Ovary (tissue), 9 donors: ENCODE data around the gene CMBL. TPM values are rescaled to one million over a fixed set of nuclear protein-coding genes. Genes with fewer than 3 reads are reported as not detected.
"Not testable (repeated sequence)": the region's sequence is repeated elsewhere in the genome, so short reads cannot be mapped to it uniquely, and the experiment has no call there.

Experiments
- DNase-seq, 5 donors: peaks; one replicate each; pipeline ENCODE4 v3.0.0-alpha.2; 2019 to 2020
- H3K27ac ChIP-seq, 2 donors: fragments of 200-600 bp; one replicate each; pipeline versions ENCODE4 v1.5.1 to v1.8.0; 2019 to 2022
- H3K27me3 ChIP-seq: fragments of 200-600 bp; one replicate; pipeline ENCODE4 v1.8.0; 2022
- H3K36me3 ChIP-seq: fragments of 200-600 bp; sonication (generic); one replicate; pipeline ENCODE4 v1.5.1; 2019
- H3K4me1 ChIP-seq: one replicate; pipeline ENCODE4 v1.8.1; 2013; ENCODE audit warnings: mild to moderate bottlenecking, moderate library complexity; ENCODE audit not compliant: insufficient read depth
- H3K4me3 ChIP-seq: fragments of 200-600 bp; sonication (generic); one replicate; pipeline ENCODE4 v1.5.1; 2017
- H3K9me3 ChIP-seq, 2 donors: fragments of 200-600 bp in 1 of 2; sonication (generic) in 1 of 2; one replicate each; pipeline versions ENCODE4 v1.5.1 to v1.8.1; 2013 to 2019; ENCODE audit warnings: mild to moderate bottlenecking in 1 of 2, moderate library complexity in 1 of 2
- EP300 ChIP-seq: sonication (generic); formaldehyde crosslinking; IDR thresholded peaks from one replicate; pipeline ENCODE4 v1.6.1; 2017; ENCODE audit warnings: antibody characterized with exemption
- POLR2A ChIP-seq: fragments of 450-650 bp; IDR thresholded peaks from one replicate; pipeline ENCODE4 v1.6.1; 2017; ENCODE audit warnings: antibody characterized with exemption, mild to moderate bottlenecking, moderate library complexity
- WGBS, 3 donors: extraction: QIAGEN DNeasy Blood & Tissue Kit in 1 of 3; methylation state at CpG; one replicate each; pipeline versions ENCODE4 v1.1.5 to v1.1.7; 2013 to 2017; 5-methylcytosine and 5-hydroxymethylcytosine counted together
- intact Hi-C, 4 donors: fragments of 100-400 bp; cut with DNase I; formaldehyde crosslinking; loops; one replicate each; pipeline versions ENCODE4 v1.11.0 to v1.15.1; 2022 to 2023
- polyA plus RNA-seq, 2 donors: library from polyadenylated mRNA; stranded (reverse); fragments of 200-250 nt in 1 of 2; fragments of 350-450 nt in 1 of 2; fragmentation: Illumina TruSeq in 1 of 2; extraction: RNeasy Lipid Tissue Mini Kit (QIAGEN cat#74804) in 1 of 2; gene quantifications; one replicate each; pipeline ENCODE4 v1.2.3, GENCODE V29; 2013 to 2014
- total RNA-seq, 7 donors: library from RNA; depleted of rRNA in 2 of 7; stranded (reverse); fragments of >200 nt in 2 of 7; fragmentation: NEBNext Ultra II Directional in 3 of 7; extraction: Animal tissue kit (Norgen Biotek cat#: 25700) in 3 of 7; gene quantifications; one replicate each; pipeline versions ENCODE4 v1.1.0 to v1.2.4, GENCODE V29; 2016 to 2023
- TF ChIP-seq, protein P1 (sequence below), 3 donors: fragments of 450-650 bp in 2 of 3; fragments of 200-600 bp in 1 of 3; IDR thresholded peaks; one replicate each; pipeline versions ENCODE4 v1.5.1 to v1.8.0; 2016 to 2022; ENCODE audit warnings: antibody characterized with exemption in 3 of 3, mild to moderate bottlenecking in 1 of 3
- donor health status: DM: no; HTN: no; CAD: no; lungs with moderate emphysema.
- donor health status: DM: no; HTN: no; CAD: no.
- donor health status: Bipolar disorder and iron deficiency.
- donor health status: DM: yes; HTN: yes; CAD: no.
- donor health status: DM: no; HTN: no; CAD: no.
- donor health status: DM: yes; HTN: yes; CAD: no.

The CMBL gene
- total and polyA plus RNA-seq, 9 donors: 7.3 to 69.0 (median 43.2) TPM

DNA sequence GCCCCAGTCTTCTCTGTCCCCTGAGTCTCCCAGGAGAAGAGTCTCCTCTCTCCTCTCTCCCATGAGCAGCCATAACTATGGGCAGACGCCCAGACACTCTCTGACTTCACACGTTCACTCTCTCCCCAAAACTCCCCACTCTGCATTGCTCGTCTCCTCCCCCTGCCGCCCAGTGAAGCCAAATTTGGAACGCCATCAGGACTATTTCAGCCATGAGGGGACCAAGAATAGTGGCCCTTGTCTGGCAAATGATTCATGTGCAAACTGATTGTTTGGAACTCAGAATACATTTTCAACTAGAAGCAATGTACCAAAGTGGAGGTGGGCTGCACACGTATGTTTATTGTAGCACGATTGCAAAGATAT, 20.9 kb downstream of the CMBL start:
- intact Hi-C loops: loop anchor here (10.0 kb wide), 5 partner anchors 118 to 348 kb away; no protein-coding TSS in a partner anchor
- 37 to 49% (median 42%) methylated on average over 7 of the region's 7 CpGs for WGBS, 3 donors
- H3K36me3 ChIP-seq: no peaks in the 10 kb centered on the region

DNA sequence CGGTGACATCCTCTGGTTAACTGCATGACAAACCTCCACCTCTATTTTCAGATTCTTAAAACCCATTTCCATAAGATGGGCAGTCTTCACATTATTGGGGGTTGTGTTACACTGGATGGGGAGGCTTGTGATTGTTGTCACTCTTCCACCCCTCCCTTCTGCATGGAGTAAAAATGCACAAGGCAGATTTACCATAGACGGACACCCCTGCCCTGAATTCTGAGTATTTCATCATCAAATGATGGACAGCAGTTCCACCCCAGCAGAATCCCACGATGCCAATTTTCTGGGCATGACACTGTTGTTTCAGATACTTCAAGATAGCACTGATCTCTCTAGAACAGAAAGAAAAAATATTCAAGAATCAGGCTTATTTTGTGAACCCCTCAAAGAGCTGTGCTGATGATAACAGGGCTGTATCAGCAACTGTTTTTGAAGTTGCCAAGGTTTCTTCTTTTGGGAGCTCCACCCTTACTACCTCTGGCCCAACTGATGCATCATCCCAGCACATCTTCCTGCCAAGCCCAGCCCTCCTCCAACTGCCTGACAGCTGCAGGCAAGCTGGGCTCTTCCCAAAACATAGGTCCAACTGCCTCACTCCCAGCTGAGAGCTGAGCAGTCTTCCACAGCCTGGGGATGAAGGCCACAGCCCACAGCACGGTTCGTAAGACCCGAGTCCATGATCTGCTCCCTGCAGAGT, 21.4 kb downstream of the CMBL start:
- peak in 3 of 5 donors; percentile 52 to 56 (median 53) for DNase-seq
- 37 to 38% (median 37%) methylated on average over 6 of the region's 6 CpGs for WGBS, 3 donors

More for the DNA sequence above, 20.9 kb downstream of the CMBL start:
- Histone ChIP-seq H3K27me3 (no peaks in the 10 kb centered on the region), H3K9me3 (no peaks in the 10 kb centered on the region), H3K27ac (no peak overlapping the region), H3K4me3 (no peak overlapping the region), H3K4me1 (peaks cover 7% of the 10 kb centered on the region)
- TF ChIP-seq EP300 (no peak), POLR2A (no peak)
- TF ChIP-seq, protein P1, sequence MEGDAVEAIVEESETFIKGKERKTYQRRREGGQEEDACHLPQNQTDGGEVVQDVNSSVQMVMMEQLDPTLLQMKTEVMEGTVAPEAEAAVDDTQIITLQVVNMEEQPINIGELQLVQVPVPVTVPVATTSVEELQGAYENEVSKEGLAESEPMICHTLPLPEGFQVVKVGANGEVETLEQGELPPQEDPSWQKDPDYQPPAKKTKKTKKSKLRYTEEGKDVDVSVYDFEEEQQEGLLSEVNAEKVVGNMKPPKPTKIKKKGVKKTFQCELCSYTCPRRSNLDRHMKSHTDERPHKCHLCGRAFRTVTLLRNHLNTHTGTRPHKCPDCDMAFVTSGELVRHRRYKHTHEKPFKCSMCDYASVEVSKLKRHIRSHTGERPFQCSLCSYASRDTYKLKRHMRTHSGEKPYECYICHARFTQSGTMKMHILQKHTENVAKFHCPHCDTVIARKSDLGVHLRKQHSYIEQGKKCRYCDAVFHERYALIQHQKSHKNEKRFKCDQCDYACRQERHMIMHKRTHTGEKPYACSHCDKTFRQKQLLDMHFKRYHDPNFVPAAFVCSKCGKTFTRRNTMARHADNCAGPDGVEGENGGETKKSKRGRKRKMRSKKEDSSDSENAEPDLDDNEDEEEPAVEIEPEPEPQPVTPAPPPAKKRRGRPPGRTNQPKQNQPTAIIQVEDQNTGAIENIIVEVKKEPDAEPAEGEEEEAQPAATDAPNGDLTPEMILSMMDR (IDR thresholded peaks at IDR 0.05): no peak
- no peak for DNase-seq

DNA sequence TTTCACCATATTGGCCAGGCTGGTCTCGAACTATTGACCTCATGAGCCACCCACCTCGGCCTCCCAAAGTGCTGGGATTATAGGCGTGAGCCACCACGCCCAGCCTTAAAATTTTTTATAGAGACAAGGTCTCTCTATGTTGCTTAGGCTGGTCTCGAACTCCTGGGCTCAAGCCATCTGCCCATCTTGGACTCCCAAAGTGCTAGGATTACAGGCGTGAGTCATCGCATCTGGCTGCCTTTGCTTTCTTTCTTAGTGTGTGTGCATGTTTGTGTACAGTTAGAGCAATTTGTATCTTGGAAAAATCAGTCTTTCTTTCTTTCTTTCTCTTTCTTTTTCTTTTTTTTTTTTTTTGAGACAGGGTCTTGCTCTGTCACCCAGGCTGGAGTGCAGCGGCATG, 22.3 kb downstream of the CMBL start:
- intact Hi-C loops: loop anchor here (10.0 kb wide), 5 partner anchors 119 to 349 kb away; no protein-coding TSS in a partner anchor
- not testable (repeated sequence) for H3K27ac ChIP-seq, DNase-seq, H3K27me3 ChIP-seq, H3K36me3 ChIP-seq, H3K4me1 ChIP-seq, H3K9me3 ChIP-seq, H3K4me3 ChIP-seq
- WGBS, 3 donors: 86 to 87% (median 87%) methylated on average over 8 of the region's 8 CpGs

More for the DNA sequence above, 21.4 kb downstream of the CMBL start:
- Histone ChIP-seq H3K27ac (no peak overlapping the region), H3K4me1 (peaks cover 7% of the 10 kb centered on the region), H3K9me3 (no peaks in the 10 kb centered on the region), H3K27me3 (no peaks in the 10 kb centered on the region), H3K36me3 (no peaks in the 10 kb centered on the region), H3K4me3 (no peak overlapping the region)
- no peak for TF ChIP-seq POLR2A
- TF ChIP-seq, protein P1 (IDR thresholded peaks at IDR 0.05): no peak
- TF ChIP-seq EP300: no peak
- intact Hi-C loops: loop anchor here (10.0 kb wide), 5 partner anchors 118 to 348 kb away; no protein-coding TSS in a partner anchor

DNA sequence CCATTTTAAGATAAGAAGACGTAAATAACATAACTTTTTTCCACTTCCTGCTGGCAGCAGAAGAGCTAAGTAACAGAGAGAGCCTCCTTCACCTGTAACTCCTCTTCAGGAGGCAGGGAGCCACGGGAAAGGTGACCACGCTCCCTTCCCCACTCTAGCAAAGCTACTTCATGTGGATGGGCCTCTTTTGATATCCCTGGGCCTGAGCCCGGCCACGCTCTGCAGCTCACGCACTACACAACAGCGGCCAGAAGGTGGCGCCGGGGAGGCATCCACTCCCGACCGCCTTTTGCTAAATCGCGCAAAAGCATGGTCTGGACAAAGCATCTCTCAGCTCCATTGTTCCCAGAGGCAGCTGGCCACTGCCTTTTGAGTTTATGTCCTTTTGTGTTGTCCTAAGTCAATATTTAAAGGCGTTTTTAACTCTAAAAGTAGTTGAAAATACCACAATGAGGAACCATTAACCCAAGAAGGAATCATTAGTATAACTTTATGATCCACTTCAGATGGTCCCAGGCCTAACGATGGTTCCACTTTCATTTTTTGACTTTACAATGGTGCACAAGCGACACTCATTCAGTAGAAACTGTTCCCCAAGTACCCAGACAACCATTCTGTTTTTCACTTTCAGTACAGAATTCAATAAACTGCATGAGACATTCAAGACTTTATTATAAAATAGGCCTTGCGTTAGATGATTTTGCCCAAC, 23.6 kb downstream of the CMBL start:
- Histone ChIP-seq H3K9me3 (no peaks in the 10 kb centered on the region), H3K27me3 (no peaks in the 10 kb centered on the region), H3K4me1 (peaks cover 6% of the 10 kb centered on the region), H3K27ac (no peak overlapping the region), H3K4me3 (no peak overlapping the region), H3K36me3 (no peaks in the 10 kb centered on the region)
- intact Hi-C loops: loop anchor here (5.0 to 10.0 kb wide), 6 partner anchors 121 to 351 kb away; no protein-coding TSS in a partner anchor
- TF ChIP-seq, protein P1 (IDR thresholded peaks at IDR 0.05): peak; percentile 84 to 88 (median 87)
- TF ChIP-seq POLR2A (no peak), EP300 (no peak)
- WGBS, 3 donors: 23 to 25% (median 24%) methylated on average over 17 of the region's 17 CpGs
- peak; percentile 79 to 91 (median 88) for DNase-seq
